GM18858 (cell line): ENCODE measurements around the gene UNC93A.
A peak's percentile ranks its signal among the peaks of the same experiment; 100 is the strongest.
"Not testable (repeated sequence)": the region's sequence is repeated elsewhere in the genome, so short reads cannot be mapped to it uniquely, and the experiment has no call there.

Experiments
- ATAC-seq: cut with Tn5 transposase; IDR thresholded peaks from one replicate; pipeline ENCODE4 v1.9.1; 2021; ENCODE audit not compliant: unreplicated experiment

Gene UNC93A

GRCh38 chr6:167270499-167271311, 20.4 kb upstream of the UNC93A start:
- ATAC-seq, result no peak

GRCh38 chr6:167272151-167272550, 19.0 kb upstream of the UNC93A start:
- no peak for ATAC-seq

GRCh38 chr6:167272696-167273379, 18.3 kb upstream of the UNC93A start:
- ATAC-seq, result no peak

GRCh38 chr6:167274270-167274669, 16.8 kb upstream of the UNC93A start:
- no peak for ATAC-seq

- ATAC-seq, result no peak
Observed at GRCh38 chr6:167275001-167275400, 16.1 kb upstream of the UNC93A start.

GRCh38 chr6:167275436-167275835, 15.7 kb upstream of the UNC93A start:
- ATAC-seq, result no peak

- no peak for ATAC-seq
Observed at GRCh38 chr6:167276772-167277533, 14.2 kb upstream of the UNC93A start.

- not testable (repeated sequence) for ATAC-seq
Observed at GRCh38 chr6:167278173-167278940, 12.8 kb upstream of the UNC93A start.

GRCh38 chr6:167279766-167280446, 11.2 kb upstream of the UNC93A start:
- no peak for ATAC-seq

GRCh38 chr6:167280466-167280865, 10.6 kb upstream of the UNC93A start:
- ATAC-seq, result not testable (repeated sequence)

- ATAC-seq, result no peak
Observed at GRCh38 chr6:167282165-167282564, 8.9 kb upstream of the UNC93A start.

GRCh38 chr6:167284565-167284964, 6.5 kb upstream of the UNC93A start:
- ATAC-seq, result not testable (repeated sequence)

- no peak for ATAC-seq
Observed at GRCh38 chr6:167285077-167285770, 5.9 kb upstream of the UNC93A start.

GRCh38 chr6:167287513-167288048, 3.5 kb upstream of the UNC93A start:
- ATAC-seq, result no peak

GRCh38 chr6:167288591-167289225, 2.4 kb upstream of the UNC93A start:
- peak; percentile 65 for ATAC-seq

- not testable (repeated sequence) for ATAC-seq
Observed at GRCh38 chr6:167289291-167289690, 1.8 kb upstream of the UNC93A start.

- ATAC-seq, result no peak
Observed at GRCh38 chr6:167291623-167292300, 647 bp downstream of the UNC93A start.

- ATAC-seq, result no peak
Observed at GRCh38 chr6:167292301-167293087, 1.4 kb downstream of the UNC93A start.
